Keratinocyte (primary cell): ENCODE results near the gene ANKRD33.

ENCODE experiments used
- CTCF ChIP-seq, 3 experiments: IDR thresholded peaks in 1 of 3; conservative IDR thresholded peaks in 1 of 3; optimal IDR thresholded peaks in 1 of 3; 2 replicates in 2 of 3; 3 replicates in 1 of 3; pipeline versions ENCODE3 to v1.5.1; 2011; ENCODE audit warnings: low read length in 3 of 3, mild to moderate bottlenecking in 3 of 3, moderate library complexity in 2 of 3, control low read depth in 1 of 3, inconsistent platforms in 1 of 3; ENCODE audit not compliant: insufficient read depth in 2 of 3; ENCODE audit errors: extremely low read depth in 1 of 3
- EZH2 ChIP-seq: IDR thresholded peaks from one replicate; pipeline ENCODE4 v1.6.1; 2012; ENCODE audit warnings: inconsistent platforms, mild to moderate bottlenecking, low read length, moderate library complexity

GRCh38 chr12:51874486-51874885 lies 13.4 kb upstream of the ANKRD33 start:
- TF ChIP-seq CTCF (optimal IDR thresholded peaks at IDR 0.05 in 1 of 3, IDR thresholded peaks at IDR 0.05 in 1 of 3, conservative IDR thresholded peaks at IDR 0.05 in 1 of 3; ENCODE audit: extremely low read depth in 1 of 3, insufficient read depth in 2 of 3, low read length in 3 of 3) (no peak), EZH2 (no peak)
